Astrocyte of the cerebellum (primary cell): ENCODE data around the gene NAT9.

ENCODE experiments used
- DNase-seq: peaks from one replicate; pipeline ENCODE4 v3.0.0-alpha.2; 2011; ENCODE audit warnings: low read depth
- H3K4me3 ChIP-seq: 2 replicates; pipeline ENCODE4 v1.5.1; 2011; ENCODE audit warnings: mild to moderate bottlenecking, low read depth, low read length, moderate library complexity
- CTCF ChIP-seq: IDR thresholded peaks from 2 replicates; pipeline ENCODE4 v1.5.1; 2012; ENCODE audit warnings: low read length, low read depth, moderate library complexity, mild to moderate bottlenecking; ENCODE audit errors: missing control alignments
- in situ Hi-C: cut with HindIII; loops from 2 replicates; pipeline ENCODE4 v1.10.0; 2017; ENCODE audit warnings: low sequenced_read_pairs

NAT9 gene

GRCh38 chr17:74775409-74776043 is 619 bp downstream of the NAT9 start:
- TF ChIP-seq CTCF: no peak
- in situ Hi-C loops: no loop called here
- no peak for DNase-seq
- H3K4me3 ChIP-seq: peak overlapping the region; percentile 70

- TF ChIP-seq CTCF: no peak
- no peak for DNase-seq
- in situ Hi-C loops: no loop called here
- H3K4me3 ChIP-seq: no peak overlapping the region
Measured at GRCh38 chr17:74773871-74774286, 2.3 kb downstream of the NAT9 start.

GRCh38 chr17:74773414-74773813 is 2.7 kb downstream of the NAT9 start:
- in situ Hi-C loops: no loop called here
- no peak for TF ChIP-seq CTCF

GRCh38 chr17:74772053-74772452 is 4.1 kb downstream of the NAT9 start:
- no peak for TF ChIP-seq CTCF

More at GRCh38 chr17:74773414-74773813, 2.7 kb downstream of the NAT9 start:
- no peak for DNase-seq
- no peak overlapping the region for H3K4me3 ChIP-seq

GRCh38 chr17:74771319-74771914 is 4.7 kb downstream of the NAT9 start:
- no peak overlapping the region for H3K4me3 ChIP-seq
- no peak for DNase-seq
- TF ChIP-seq CTCF: no peak
- in situ Hi-C loops: no loop called here

More at GRCh38 chr17:74772053-74772452, 4.1 kb downstream of the NAT9 start:
- in situ Hi-C loops: no loop called here
- no peak overlapping the region for H3K4me3 ChIP-seq
- no peak for DNase-seq

- peak; percentile 88 for TF ChIP-seq CTCF
- DNase-seq: no peak
- no peak overlapping the region for H3K4me3 ChIP-seq
Measured at GRCh38 chr17:74770498-74771318, 5.4 kb downstream of the NAT9 start.

More at GRCh38 chr17:74770498-74771318, 5.4 kb downstream of the NAT9 start:
- in situ Hi-C loops: no loop called here
